HG02970 (cell line): ENCODE data around the gene PRKD1.

Experiments used
- ATAC-seq: cut with Tn5 transposase; IDR thresholded peaks from one replicate; pipeline ENCODE4 v1.9.1; 2021; ENCODE audit warnings: mild to moderate bottlenecking, moderate library complexity, moderate number of reproducible peaks; ENCODE audit not compliant: unreplicated experiment, low FRiP score

PRKD1 gene

GRCh38 chr14:29637411-29637810, 290.2 kb downstream of the PRKD1 start:
- no peak for ATAC-seq

GRCh38 chr14:29636870-29637269, 290.8 kb downstream of the PRKD1 start:
- no peak for ATAC-seq

DNA sequence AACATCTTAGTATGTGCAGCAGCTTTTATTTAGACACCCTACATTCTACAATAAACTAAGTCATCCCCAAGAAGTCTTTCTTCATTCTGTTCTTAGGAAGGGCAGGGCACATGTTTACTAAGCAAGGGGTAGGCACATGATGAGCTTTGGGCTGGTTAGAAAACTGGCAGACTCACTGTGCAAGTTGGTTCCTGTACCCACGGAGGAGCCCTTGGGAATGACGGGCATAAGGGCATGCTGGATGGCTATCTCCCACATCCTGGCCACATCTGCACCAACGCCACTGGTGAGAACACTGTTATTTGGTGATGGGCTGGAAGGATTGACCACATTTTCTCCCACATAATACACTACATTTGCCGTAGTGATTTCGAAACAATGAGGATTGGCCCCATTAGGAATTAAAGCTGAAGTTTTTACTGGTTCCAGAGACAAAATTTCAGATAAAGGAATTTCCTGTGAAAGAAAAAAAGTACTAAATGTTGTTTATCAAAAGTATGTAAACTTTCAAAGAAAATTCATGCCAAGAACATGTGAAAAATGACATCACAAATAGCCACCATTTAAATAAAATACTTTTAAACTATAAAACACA, 297.0 kb downstream of the PRKD1 start:
- no peak for ATAC-seq

DNA sequence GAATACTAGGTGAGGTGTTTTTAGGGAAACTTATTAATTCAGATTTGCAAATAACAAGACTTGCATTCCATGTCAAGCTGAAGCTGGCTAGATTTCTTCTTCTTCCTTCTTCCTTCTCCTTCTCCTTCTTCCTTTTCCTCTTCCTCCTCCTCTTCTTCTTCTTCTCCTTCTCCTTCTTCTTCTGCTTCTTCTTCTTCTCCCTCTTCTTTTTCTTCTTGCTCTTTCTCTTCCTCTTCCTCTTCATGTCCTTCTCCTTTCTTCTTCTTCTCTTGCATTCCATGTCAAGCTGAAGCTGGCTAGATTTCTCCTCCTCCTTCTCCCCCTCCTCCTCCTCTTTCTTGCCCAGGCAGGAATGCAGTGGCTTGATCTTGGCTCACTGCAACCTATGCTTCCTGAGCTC, 297.8 kb downstream of the PRKD1 start:
- ATAC-seq: no peak

DNA sequence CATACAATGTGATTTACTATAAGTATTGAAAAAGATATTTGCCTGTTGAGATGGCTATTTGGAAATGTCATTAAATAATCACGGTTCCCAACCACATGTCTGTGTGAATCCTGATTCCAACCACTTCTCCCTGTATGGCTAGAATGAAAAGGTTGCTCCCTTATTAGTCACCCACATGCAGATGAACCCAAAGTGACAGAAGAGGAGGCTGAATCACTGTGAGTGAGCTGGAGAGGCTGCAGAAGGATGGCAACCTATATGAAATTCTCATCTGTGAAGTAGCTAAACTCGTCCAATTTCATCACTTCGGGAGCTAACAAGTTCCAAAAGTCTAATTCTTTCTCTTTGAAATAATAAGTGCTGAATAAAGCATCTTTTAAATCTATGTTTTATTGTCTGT, 300.5 kb downstream of the PRKD1 start:
- ATAC-seq: no peak

DNA sequence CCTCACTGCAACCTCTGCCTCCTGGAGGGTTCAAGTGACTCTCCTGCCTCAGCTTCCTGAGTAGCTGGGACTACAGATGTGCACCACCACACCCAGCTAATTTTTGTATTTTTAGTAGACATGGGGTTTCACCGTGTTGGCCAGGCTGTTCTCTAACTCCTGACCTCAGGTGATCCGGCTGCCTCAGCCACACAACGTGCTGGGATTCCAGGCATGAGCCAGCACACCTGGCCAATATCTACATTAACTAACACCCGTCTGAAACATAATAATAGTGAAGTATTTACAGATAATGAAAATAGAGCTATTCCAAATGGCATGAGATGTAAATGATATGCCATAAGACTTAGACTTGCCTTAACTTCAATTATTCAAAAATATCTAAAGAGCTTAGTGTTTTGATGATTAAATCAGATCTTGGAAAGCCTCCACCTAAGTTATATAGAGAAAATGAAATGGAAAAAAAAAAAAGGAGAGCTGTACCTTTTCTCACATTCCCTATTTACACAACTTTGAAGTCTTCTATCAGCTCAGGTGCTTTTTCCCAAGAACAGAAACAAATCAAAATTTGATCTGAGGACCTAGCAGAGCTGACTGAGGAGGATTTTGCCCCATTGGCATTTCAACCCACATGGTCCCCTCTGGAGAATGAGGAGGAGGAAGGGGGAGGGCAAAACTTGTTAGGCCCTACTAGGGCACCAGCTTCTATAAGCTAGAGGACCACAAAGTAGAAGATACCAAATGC, 309.2 kb downstream of the PRKD1 start:
- no peak for ATAC-seq

- ATAC-seq: no peak
These were observed 310.7 kb downstream of the PRKD1 start for GRCh38 chr14:29616922-29617321.

DNA sequence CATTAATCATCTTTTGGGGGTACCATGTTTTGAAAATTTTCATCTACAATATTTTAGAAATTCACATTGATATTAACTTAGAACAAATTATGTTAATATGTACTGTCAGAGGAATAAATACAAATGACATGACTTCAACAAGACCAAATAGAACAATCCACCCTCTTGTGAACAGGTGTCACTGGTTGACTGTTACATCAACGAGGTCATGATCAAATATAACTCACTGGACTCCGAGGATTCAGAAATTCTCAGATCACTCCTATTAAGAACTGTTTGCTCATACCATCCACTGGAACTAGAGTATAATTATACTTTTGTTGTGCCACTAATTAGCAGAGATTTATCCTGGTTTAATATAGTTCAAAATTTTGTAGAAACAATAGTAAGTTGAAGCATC, 318.8 kb downstream of the PRKD1 start:
- no peak for ATAC-seq

GRCh38 chr14:29607169-29607568, 320.5 kb downstream of the PRKD1 start:
- no peak for ATAC-seq

- no peak for ATAC-seq
These were observed 324.0 kb downstream of the PRKD1 start for GRCh38 chr14:29603696-29604095.

- ATAC-seq: no peak
These were observed 326.0 kb downstream of the PRKD1 start for GRCh38 chr14:29601616-29602015.

- ATAC-seq: no peak
These were observed 339.7 kb downstream of the PRKD1 start for GRCh38 chr14:29587761-29588470.

DNA sequence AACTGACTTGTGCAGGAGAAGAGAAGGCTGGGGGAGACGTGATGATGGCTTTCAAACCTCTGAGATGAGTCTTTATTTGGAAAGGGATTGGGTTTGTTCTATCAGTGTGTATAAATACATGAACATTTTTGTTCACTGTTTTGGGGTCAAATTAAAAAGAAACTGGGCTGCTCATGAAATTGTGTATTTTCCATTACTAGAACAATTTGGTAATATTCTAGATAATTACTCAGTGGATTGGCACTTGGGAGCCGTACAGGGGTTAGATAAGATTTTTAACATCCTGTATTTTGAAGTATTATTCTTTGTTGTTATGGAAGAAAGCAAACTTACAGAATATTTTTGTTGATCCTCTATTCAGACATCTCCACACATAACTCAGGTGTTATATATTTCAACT, 340.6 kb downstream of the PRKD1 start:
- ATAC-seq: no peak

DNA sequence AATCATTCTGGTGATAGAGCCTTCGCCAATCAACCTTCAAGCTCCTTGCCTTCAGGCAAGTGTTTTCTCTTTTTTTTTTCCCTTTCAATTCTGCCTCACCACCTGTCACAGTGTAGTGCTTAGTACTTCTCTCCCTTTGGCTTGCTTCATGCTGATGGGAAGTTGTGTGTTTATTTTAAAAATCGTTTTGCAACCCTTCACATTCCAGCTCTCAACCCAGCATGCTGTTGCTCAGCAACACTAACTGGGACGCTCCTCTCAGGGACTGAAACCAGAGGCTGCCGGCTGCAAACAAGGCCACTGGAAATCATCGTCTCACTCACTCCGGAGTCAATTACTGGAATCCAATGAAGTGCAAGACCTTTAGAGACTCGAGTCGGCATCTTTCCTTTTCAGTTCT, 342.7 kb downstream of the PRKD1 start:
- no peak for ATAC-seq

DNA sequence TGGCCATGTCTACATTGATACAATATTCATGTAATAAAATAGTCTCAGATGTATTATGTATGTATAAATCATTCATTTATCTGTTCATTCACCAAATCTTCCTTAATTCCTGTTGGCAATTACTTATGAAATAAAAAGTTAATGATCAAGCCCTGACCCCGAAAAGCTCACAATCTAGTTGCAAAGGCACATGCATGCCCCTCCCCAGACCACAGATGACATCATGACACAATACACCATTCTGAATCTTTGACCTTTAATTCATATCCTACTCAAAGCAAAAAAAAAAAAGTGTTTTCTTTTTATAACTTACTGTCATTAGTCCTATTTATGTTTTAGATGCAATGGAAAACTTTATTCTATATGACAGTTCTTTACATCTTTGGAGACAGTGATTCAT, 346.9 kb downstream of the PRKD1 start:
- no peak for ATAC-seq

DNA sequence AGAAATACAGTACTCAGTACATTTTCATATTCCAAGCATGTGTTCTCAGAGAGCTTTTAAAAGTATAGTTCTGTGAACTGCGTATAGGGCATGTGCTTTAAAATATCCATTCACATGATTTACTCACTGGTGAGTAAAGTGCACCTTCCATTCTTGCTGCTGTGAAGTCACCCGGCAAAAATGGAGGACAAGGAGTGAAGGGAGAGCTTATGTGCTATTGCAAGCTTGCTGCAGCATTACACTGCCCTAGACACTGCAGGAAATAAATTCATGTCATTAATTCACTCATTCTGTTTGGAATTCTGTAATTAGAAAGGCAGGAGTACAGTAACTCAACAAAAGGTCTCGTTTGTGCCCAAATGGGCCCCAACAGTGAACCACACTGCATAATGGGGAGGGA, 347.8 kb downstream of the PRKD1 start:
- no peak for ATAC-seq

- ATAC-seq: no peak
These were observed 350.7 kb downstream of the PRKD1 start for GRCh38 chr14:29576927-29577326.

DNA sequence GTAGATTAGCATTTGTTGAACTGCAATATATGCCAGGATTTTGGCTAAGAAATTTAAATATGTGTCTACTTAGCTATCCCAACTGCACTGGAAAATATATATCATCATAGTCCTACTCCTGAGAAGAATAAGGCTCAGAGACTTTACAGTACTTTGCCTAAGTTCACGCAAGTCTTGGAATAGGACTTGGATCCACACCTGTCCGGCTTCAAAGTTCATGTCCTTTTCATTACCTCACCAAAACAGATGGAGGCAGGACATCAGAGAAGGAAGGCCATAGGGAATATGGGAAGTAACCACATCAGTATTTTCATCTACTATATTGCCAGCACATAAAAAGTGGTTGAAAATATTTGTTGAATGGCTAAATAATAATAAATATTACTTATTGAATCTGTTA, 358.5 kb downstream of the PRKD1 start:
- no peak for ATAC-seq

GRCh38 chr14:29566194-29566593, 361.5 kb downstream of the PRKD1 start:
- ATAC-seq: no peak

GRCh38 chr14:29558516-29558915, 369.1 kb downstream of the PRKD1 start:
- no peak for ATAC-seq

GRCh38 chr14:29554335-29554734, 373.3 kb downstream of the PRKD1 start:
- ATAC-seq: no peak

DNA sequence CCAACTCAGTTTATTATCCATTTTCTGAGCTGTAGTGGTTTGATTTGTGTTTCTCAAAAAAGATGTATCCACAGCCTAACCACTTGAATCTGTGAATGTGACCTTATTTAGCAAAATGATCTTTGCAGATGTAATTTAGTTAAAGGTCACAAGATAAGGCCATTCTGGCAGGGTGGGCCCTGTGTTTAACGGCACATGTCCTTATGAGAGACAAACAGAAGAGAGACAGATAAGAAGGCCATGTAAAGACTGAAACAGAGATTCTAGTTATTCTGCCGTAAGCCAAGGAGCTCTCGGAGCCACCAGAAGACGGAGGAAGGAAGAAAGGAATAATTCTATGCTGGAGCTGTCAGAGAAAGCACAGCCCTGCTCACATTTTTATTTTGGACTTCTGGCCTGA, 374.2 kb downstream of the PRKD1 start:
- ATAC-seq: no peak
